Measurements from ENCODE around the gene UBE2D2.

DNA sequence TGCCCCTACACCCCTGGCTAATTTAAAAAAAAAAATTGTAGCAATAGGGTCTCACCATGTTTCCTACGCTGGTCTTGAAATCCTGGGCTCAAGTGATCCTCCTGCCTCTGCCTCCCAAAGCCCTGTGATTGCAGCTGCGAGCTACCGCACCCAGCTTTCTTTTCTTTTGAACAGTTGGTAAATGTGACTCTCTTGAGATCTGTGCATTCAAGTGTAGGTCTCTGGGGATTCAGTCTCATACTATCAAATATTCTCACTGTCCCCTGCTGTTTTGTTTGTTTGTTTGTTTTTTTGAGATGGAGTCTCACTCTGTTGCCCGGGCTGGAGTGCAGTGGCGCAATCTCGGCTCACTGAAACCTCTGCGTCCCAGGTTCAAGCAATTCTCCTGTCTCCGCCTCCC is 44.7 kb downstream of the UBE2D2 start:
- TF ChIP-seq EZH2 (IDR thresholded peaks at IDR 0.05; ENCODE audit: insufficient read depth, poor library complexity, severe bottlenecking) (no peak), EZH2phosphoT487 (IDR thresholded peaks at IDR 0.05; ENCODE audit: insufficient read depth, low read depth) (no peak)

All from GM23248 (cell line).